ENCODE measurements around the gene MAP3K14.

- TF ChIP-seq YY1 (IDR thresholded peaks at IDR 0.05; ENCODE audit: extremely low read depth, insufficient replicate concordance, low read depth, low read length): no peak
- TF ChIP-seq SRF (IDR thresholded peaks at IDR 0.05; ENCODE audit: low read depth): no peak
- TF ChIP-seq, protein P1, sequence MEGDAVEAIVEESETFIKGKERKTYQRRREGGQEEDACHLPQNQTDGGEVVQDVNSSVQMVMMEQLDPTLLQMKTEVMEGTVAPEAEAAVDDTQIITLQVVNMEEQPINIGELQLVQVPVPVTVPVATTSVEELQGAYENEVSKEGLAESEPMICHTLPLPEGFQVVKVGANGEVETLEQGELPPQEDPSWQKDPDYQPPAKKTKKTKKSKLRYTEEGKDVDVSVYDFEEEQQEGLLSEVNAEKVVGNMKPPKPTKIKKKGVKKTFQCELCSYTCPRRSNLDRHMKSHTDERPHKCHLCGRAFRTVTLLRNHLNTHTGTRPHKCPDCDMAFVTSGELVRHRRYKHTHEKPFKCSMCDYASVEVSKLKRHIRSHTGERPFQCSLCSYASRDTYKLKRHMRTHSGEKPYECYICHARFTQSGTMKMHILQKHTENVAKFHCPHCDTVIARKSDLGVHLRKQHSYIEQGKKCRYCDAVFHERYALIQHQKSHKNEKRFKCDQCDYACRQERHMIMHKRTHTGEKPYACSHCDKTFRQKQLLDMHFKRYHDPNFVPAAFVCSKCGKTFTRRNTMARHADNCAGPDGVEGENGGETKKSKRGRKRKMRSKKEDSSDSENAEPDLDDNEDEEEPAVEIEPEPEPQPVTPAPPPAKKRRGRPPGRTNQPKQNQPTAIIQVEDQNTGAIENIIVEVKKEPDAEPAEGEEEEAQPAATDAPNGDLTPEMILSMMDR (IDR thresholded peaks at IDR 0.05 in 2 of 3, conservative IDR thresholded peaks at IDR 0.05 in 1 of 3; ENCODE audit: borderline replicate concordance in 1 of 3, insufficient read depth in 1 of 3, low read depth in 2 of 3, low read length in 2 of 3): peak in 2 of 3 experiments; percentile 35 to 38; a peak in 3 of 6 replicates
- TF ChIP-seq POLR2A (IDR thresholded peaks at IDR 0.05; ENCODE audit: borderline replicate concordance, extremely low read depth, insufficient read depth, insufficient read length): no peak
- no peak for TF ChIP-seq POLR2AphosphoS5 (IDR thresholded peaks at IDR 0.05; ENCODE audit: low read depth, low read length)
- no peak for TF ChIP-seq ELF1 (IDR thresholded peaks at IDR 0.05; ENCODE audit: borderline replicate concordance, low read depth)
Observed at GRCh38 chr17:45256114-45256966, 60.5 kb downstream of the MAP3K14 start.

Measured in HCT116 (cell line).